BLaER1 treated with 17β-estradiol and CSF1 and Interleukin-3, amounts not matched to agents 10 nM and 100 nM (cell line): ENCODE data around the gene KRT14.
A peak's percentile ranks its signal among the peaks of the same experiment; 100 is the strongest.
"Not testable (repeated sequence)": the region's sequence is repeated elsewhere in the genome, so short reads cannot be mapped to it uniquely, and the experiment has no call there.

ENCODE experiments used
- H3K27ac ChIP-seq, 11 experiments: shearing (Covaris generic); formaldehyde crosslinking; 2 replicates each; pipeline ENCODE4 v1.8.1; 2022
- H3K27me3 ChIP-seq, 11 experiments: shearing (Covaris generic); formaldehyde crosslinking; 2 replicates each; pipeline ENCODE4 v1.8.1; 2022
- H3K36me3 ChIP-seq, 11 experiments: shearing (Covaris generic); formaldehyde crosslinking; 2 replicates each; pipeline ENCODE4 v1.8.1; 2022
- H3K4me1 ChIP-seq, 10 experiments: shearing (Covaris generic); formaldehyde crosslinking; 2 replicates each; pipeline ENCODE4 v1.8.1; 2022
- H3K4me2 ChIP-seq, 11 experiments: shearing (Covaris generic); formaldehyde crosslinking; 2 replicates each; pipeline ENCODE4 v1.8.1; 2022
- H3K4me3 ChIP-seq, 10 experiments: shearing (Covaris generic); formaldehyde crosslinking; 2 replicates each; pipeline ENCODE4 v1.8.1; 2022
- H3K9ac ChIP-seq, 11 experiments: shearing (Covaris generic); formaldehyde crosslinking; 2 replicates each; pipeline ENCODE4 v1.8.1; 2022
- H3K9me3 ChIP-seq, 11 experiments: shearing (Covaris generic); formaldehyde crosslinking; replicated peaks in 1 of 11; 2 replicates each; pipeline ENCODE4 v1.8.1; 2022
- H4K20me1 ChIP-seq, 11 experiments: shearing (Covaris generic); formaldehyde crosslinking; 2 replicates each; pipeline ENCODE4 v1.8.1; 2022
- Cebpa-rat ChIP-seq, 11 experiments: shearing (Covaris generic); IDR thresholded peaks; 2 replicates each; pipeline ENCODE4 v1.8.1; 2022

KRT14 gene

DNA sequence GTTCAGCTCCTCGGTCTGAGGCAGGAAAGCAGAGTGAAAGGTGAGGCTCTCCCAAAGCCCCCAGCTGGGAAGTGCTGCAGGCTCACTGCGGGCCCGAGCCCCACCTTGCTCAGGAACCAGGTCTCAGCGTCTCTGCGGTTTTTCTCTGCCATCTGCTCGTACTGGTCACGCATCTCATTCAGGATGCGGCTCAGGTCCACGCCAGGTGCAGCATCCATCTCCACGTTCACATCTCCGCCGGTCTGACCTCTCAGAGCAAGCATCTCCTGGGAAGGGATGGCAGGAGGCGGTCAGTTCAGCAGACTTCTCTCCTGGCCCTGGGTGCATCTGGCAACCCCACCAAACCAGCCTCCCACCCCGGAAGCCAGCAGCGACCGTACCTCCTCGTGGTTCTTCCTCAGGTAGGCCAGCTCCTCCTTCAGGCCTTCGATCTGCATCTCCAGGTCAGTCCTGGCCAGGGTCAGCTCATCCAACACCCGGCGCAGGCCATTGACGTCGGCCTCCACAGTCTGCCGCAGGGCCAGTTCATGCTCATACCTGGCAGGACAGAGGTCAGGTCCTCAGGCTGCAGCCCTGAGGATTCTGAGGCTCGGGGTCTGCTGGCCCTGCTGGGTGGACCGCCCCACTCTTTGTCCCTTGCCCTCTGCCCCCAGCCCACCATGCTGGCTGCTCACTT, 24.4 kb upstream of the KRT14 start:
- no peaks in the 10 kb centered on the region for H3K27me3 ChIP-seq
- no peak overlapping the region for H3K4me3 ChIP-seq
- H3K27ac ChIP-seq = no peak overlapping the region
- H3K9me3 ChIP-seq = peaks cover 18 to 19% (median 19%) of the 10 kb centered on the region in 11 experiments
- no peak overlapping the region for H3K9ac ChIP-seq
- H3K4me2 ChIP-seq = no peak overlapping the region
- no peaks in the 10 kb centered on the region for H3K36me3 ChIP-seq
- no peak for TF ChIP-seq Cebpa-rat (IDR thresholded peaks at IDR 0.05)
- H4K20me1 ChIP-seq = no peaks in the 10 kb centered on the region
- peaks cover 0 to 23% (median 16%) of the 10 kb centered on the region in 10 experiments; a peak in 14 of 20 replicates for H3K4me1 ChIP-seq

DNA sequence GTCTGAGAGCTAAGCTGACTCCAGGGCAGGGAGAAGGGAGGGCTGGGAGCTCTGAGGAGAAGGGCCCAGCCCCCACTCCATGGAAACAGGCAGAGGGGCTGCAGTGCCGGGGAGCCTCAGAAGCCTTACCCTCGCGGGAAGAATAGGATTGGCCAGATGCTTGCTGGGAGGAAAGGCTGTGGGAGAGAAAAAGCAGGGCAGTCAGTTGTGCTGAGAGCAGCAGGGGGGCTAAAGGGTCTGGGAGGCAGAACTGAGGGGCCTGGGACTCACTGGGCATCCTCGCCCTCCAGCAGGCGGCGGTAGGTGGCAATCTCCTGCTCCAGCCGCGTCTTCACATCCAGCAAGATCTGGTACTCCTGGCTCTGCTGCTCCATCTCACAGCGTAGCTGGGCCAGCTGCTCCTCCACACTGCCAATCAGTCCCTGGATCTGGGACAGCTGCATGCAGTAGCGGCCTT, 23.4 kb upstream of the KRT14 start:
- not testable (repeated sequence) for H3K27me3 ChIP-seq, H3K9ac ChIP-seq, H3K27ac ChIP-seq, H3K36me3 ChIP-seq, H3K4me3 ChIP-seq, H4K20me1 ChIP-seq
- Histone ChIP-seq H3K4me2 (peak overlapping the region in 3 of 11 experiments; percentile 50 to 67 (median 57); a peak in 3 of 22 replicates), H3K9me3 (peaks cover 26 to 29% (median 28%) of the 10 kb centered on the region in 11 experiments), H3K4me1 (peaks cover 0 to 19% (median 15%) of the 10 kb centered on the region in 10 experiments; a peak in 14 of 20 replicates)

GRCh38 chr17:41606930-41607329, 20.2 kb upstream of the KRT14 start:
- H3K4me2 ChIP-seq, H3K27me3 ChIP-seq, H3K4me3 ChIP-seq, H3K36me3 ChIP-seq, H4K20me1 ChIP-seq, H3K9ac ChIP-seq, H3K27ac ChIP-seq: not testable (repeated sequence)
- Histone ChIP-seq H3K9me3 (peaks cover 26 to 30% (median 28%) of the 10 kb centered on the region in 11 experiments), H3K4me1 (peaks cover 0 to 18% (median 15%) of the 10 kb centered on the region in 10 experiments; a peak in 14 of 20 replicates)

DNA sequence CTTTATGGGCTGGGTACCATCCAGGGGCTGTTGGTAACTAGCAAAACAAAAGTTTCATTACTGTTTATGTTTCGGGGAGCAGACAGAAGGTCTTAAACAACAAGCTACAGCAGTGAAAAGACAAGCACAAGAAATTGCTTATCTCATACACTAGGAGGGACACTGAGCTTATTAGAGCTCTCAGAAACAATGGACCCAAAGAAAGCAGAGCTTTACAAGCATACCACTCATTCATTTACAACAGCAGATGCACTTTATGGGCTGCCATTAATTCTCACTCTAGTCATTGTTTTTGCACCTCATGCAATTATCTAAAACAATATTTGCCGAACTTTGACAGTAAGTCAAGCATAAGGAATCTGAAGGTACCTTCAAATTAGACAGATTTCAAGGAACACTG, 15.8 kb upstream of the KRT14 start:
- Histone ChIP-seq H3K9me3 (peaks cover 23 to 26% (median 24%) of the 10 kb centered on the region in 11 experiments), H3K4me1 (no peaks in the 10 kb centered on the region), H3K27me3 (no peaks in the 10 kb centered on the region), H3K4me2 (no peak overlapping the region), H3K27ac (no peak overlapping the region), H3K36me3 (no peaks in the 10 kb centered on the region), H3K4me3 (no peak overlapping the region), H4K20me1 (no peaks in the 10 kb centered on the region), H3K9ac (no peak overlapping the region)
- TF ChIP-seq Cebpa-rat (IDR thresholded peaks at IDR 0.05) = no peak

GRCh38 chr17:41600318-41600717, 13.6 kb upstream of the KRT14 start:
- Histone ChIP-seq H3K4me2 (no peak overlapping the region), H4K20me1 (no peaks in the 10 kb centered on the region), H3K9ac (no peak overlapping the region), H3K9me3 (peaks cover under 1 to 4% (median 2%) of the 10 kb centered on the region in 11 experiments; a peak in 14 of 22 replicates), H3K4me3 (no peak overlapping the region), H3K36me3 (no peaks in the 10 kb centered on the region), H3K27ac (no peak overlapping the region), H3K4me1 (no peaks in the 10 kb centered on the region), H3K27me3 (no peaks in the 10 kb centered on the region)
- TF ChIP-seq Cebpa-rat (IDR thresholded peaks at IDR 0.05) = no peak

GRCh38 chr17:41599680-41600079, 13.0 kb upstream of the KRT14 start:
- Histone ChIP-seq H3K27me3 (no peaks in the 10 kb centered on the region), H3K9me3 (no peaks in the 10 kb centered on the region; a peak in 1 of 22 replicates), H3K4me2 (no peak overlapping the region), H3K9ac (no peak overlapping the region), H3K27ac (no peak overlapping the region), H3K4me3 (no peak overlapping the region), H3K36me3 (no peaks in the 10 kb centered on the region), H4K20me1 (no peaks in the 10 kb centered on the region), H3K4me1 (no peaks in the 10 kb centered on the region)
- TF ChIP-seq Cebpa-rat (IDR thresholded peaks at IDR 0.05) = no peak

- H3K27me3 ChIP-seq = no peaks in the 10 kb centered on the region
- no peaks in the 10 kb centered on the region for H4K20me1 ChIP-seq
- no peaks in the 10 kb centered on the region; a peak in 1 of 22 replicates for H3K9me3 ChIP-seq
- no peak overlapping the region for H3K27ac ChIP-seq
- no peaks in the 10 kb centered on the region for H3K4me1 ChIP-seq
- H3K4me3 ChIP-seq = no peak overlapping the region
- no peak for TF ChIP-seq Cebpa-rat (IDR thresholded peaks at IDR 0.05)
- no peaks in the 10 kb centered on the region for H3K36me3 ChIP-seq
- H3K9ac ChIP-seq = no peak overlapping the region
- H3K4me2 ChIP-seq = no peak overlapping the region
Observed at GRCh38 chr17:41595585-41595984, 8.9 kb upstream of the KRT14 start.

- H4K20me1 ChIP-seq = no peaks in the 10 kb centered on the region
Observed at GRCh38 chr17:41594363-41594915, 7.7 kb upstream of the KRT14 start.

DNA sequence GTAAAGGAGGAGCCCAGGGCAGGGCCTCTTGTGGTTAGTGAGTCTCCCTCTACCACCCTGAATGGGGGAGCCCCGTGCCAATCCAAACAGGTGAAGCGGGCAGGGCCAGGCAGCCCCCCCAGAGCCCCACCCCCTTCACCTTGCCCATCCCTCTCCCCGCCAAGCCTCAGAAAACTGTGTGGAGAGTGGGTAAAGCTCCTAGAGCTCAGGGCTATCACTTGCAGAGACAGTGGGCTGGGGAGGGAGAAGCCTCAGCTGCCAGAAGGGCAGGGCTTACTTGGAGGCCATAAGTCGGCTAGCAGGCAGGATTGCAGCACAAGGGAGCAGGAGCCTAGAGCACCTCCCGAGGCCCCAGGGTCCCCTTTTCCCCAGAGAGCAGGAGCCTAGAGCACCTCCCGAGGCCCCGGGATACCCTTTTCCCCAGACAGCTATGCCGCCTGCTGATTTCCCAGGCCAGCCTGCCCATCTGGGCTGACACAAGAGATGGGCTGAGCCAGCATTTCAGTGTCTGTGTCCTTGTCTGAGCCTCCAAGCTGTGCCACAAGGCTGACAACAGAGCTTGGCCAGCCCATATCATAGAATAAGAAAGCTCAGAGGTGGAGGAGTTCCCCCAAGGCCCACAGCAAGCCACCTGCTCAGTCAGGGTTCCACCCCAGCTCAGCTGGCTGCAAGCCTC, 6.7 kb upstream of the KRT14 start:
- Histone ChIP-seq H3K36me3 (no peaks in the 10 kb centered on the region), H3K9ac (no peak overlapping the region), H3K4me1 (no peaks in the 10 kb centered on the region), H4K20me1 (no peaks in the 10 kb centered on the region), H3K27me3 (no peaks in the 10 kb centered on the region), H3K27ac (no peak overlapping the region), H3K9me3 (no peaks in the 10 kb centered on the region; a peak in 1 of 22 replicates), H3K4me3 (no peak overlapping the region), H3K4me2 (no peak overlapping the region)
- no peak for TF ChIP-seq Cebpa-rat (IDR thresholded peaks at IDR 0.05)

More at GRCh38 chr17:41594363-41594915, 7.7 kb upstream of the KRT14 start:
- Histone ChIP-seq H3K36me3 (no peaks in the 10 kb centered on the region), H3K4me3 (no peak overlapping the region), H3K4me2 (no peak overlapping the region), H3K9ac (no peak overlapping the region), H3K27ac (no peak overlapping the region), H3K4me1 (no peaks in the 10 kb centered on the region), H3K9me3 (no peaks in the 10 kb centered on the region; a peak in 1 of 22 replicates), H3K27me3 (no peaks in the 10 kb centered on the region)
- TF ChIP-seq Cebpa-rat (IDR thresholded peaks at IDR 0.05) = no peak
